K562 (cell line): Measurements from ENCODE around the gene GRIK2. TPM values are rescaled to one million over a fixed set of nuclear protein-coding genes. Genes with fewer than 3 reads are reported as not detected.

Experiments used
- ATAC-seq: fragments of 200-7000 bp; cut with Tn5 transposase; 3 replicates; pipeline ENCODE4 v1.9.1; 2020; ENCODE audit warnings: moderate library complexity
- BruUV-seq: library from RNA; stranded (reverse); fragments of 400-500 nt; replicated peaks from 2 replicates; lab custom pipeline; 2021; lab: Mats Ljungman, UMichigan
- CTCF ChIA-PET: fragments of 300-600 bp; formaldehyde crosslinking; extraction: SDS; loops from one replicate; lab custom pipeline; 2021; ENCODE audit warnings: low intra/inter-chr PET ratio; lab: Yijun Ruan, JAX
- POLR2A ChIA-PET: fragments of 300-600, 350-650 bp; sonication (Branson Sonifier 250); formaldehyde crosslinking; extraction: SDS; loops from one replicate; lab custom pipeline; 2021; ENCODE audit warnings: antibody characterized with exemption, inconsistent platforms; lab: Yijun Ruan, JAX
- DNase-seq, 4 experiments: peaks; one replicate each; pipeline versions ENCODE4 v3.0.0 to v3.0.0-alpha.2; 2011 to 2018; ENCODE audit warnings: low spot score in 3 of 4, mixed read lengths in 3 of 4; ENCODE audit errors: extremely low read depth in 1 of 4
- FAIRE-seq: peaks from 2 replicates; lab custom pipeline; 2011; peaks lifted over from hg19 to GRCh38; lab: Jason Lieb, UNC
- H2AFZ ChIP-seq: 2 replicates; pipeline ENCODE4 v1.6.0; 2011; ENCODE audit warnings: low read depth, low read length, control low read depth, inconsistent platforms
- H3K27ac ChIP-seq: fragments of 200-600 bp; 3 replicates; pipeline ENCODE4 v1.8.0; 2011; ENCODE audit warnings: low read depth, mild to moderate bottlenecking, control low read depth, inconsistent platforms, low read length, moderate library complexity, mixed read lengths; ENCODE audit errors: extremely low read depth
- H3K27me3 ChIP-seq, 2 experiments: fragments of 300-600 bp in 1 of 2; 2 replicates in 1 of 2; 3 replicates in 1 of 2; pipeline versions ENCODE4 v1.6.0 to v1.8.0; 2011; ENCODE audit warnings: inconsistent platforms in 2 of 2, low read length in 2 of 2, mild to moderate bottlenecking in 1 of 2, mixed read lengths in 1 of 2, moderate library complexity in 1 of 2; ENCODE audit not compliant: control insufficient read depth in 2 of 2, insufficient read depth in 2 of 2
- H3K36me3 ChIP-seq: fragments of 300-600 bp; 3 replicates; pipeline ENCODE4 v1.8.0; 2011; ENCODE audit warnings: mild to moderate bottlenecking, low read length, inconsistent platforms; ENCODE audit not compliant: control insufficient read depth, insufficient read depth
- H3K4me1 ChIP-seq, 2 experiments: fragments of 200-600 bp in 1 of 2; replicated peaks in 1 of 2; 2 replicates in 1 of 2; 3 replicates in 1 of 2; pipeline versions ENCODE4 v1.5.1 to v1.8.0; 2011; ENCODE audit warnings: inconsistent platforms in 2 of 2, low read length in 2 of 2, mild to moderate bottlenecking in 1 of 2, mixed read lengths in 1 of 2, moderate library complexity in 1 of 2; ENCODE audit not compliant: control insufficient read depth in 2 of 2, insufficient read depth in 2 of 2
- H3K4me2 ChIP-seq: 2 replicates; pipeline ENCODE4 v1.6.1; 2011; ENCODE audit warnings: low read length, control low read depth, inconsistent platforms, mixed read lengths; ENCODE audit not compliant: insufficient read depth
- H3K4me3 ChIP-seq: fragments of 200-600 bp; sonication (generic), shearing (Covaris generic); 2 replicates; pipeline ENCODE4 v1.5.1; 2016; ENCODE audit warnings: control low read depth, inconsistent platforms
- H3K79me2 ChIP-seq: fragments of 200-600 bp; 3 replicates; pipeline ENCODE4 v1.8.0; 2011; ENCODE audit warnings: low read length, inconsistent platforms; ENCODE audit not compliant: control insufficient read depth, insufficient read depth
- H3K9ac ChIP-seq, 2 experiments: 2 replicates each; pipeline versions ENCODE4 v1.6.0 to v1.6.1; 2011; ENCODE audit warnings: low read depth in 2 of 2, low read length in 2 of 2, control low read depth in 1 of 2, inconsistent platforms in 1 of 2, mild to moderate bottlenecking in 1 of 2, mixed read lengths in 1 of 2; ENCODE audit not compliant: insufficient read depth in 1 of 2
- H3K9me1 ChIP-seq: one replicate; pipeline ENCODE4 v1.6.0; 2011; ENCODE audit warnings: inconsistent platforms, mild to moderate bottlenecking, low read length, moderate library complexity; ENCODE audit not compliant: control insufficient read depth, insufficient read depth
- H3K9me3 ChIP-seq: replicated peaks from 2 replicates; pipeline ENCODE4 v1.5.1; 2011; ENCODE audit warnings: low read depth, low read length, inconsistent platforms; ENCODE audit not compliant: control insufficient read depth, insufficient read depth
- H4K20me1 ChIP-seq: replicated peaks from 2 replicates; pipeline ENCODE4 v1.6.1; 2011; ENCODE audit warnings: low read length, inconsistent platforms, mixed read lengths; ENCODE audit not compliant: control insufficient read depth, insufficient read depth
- BACH1 ChIP-seq: fragments of 200-800 bp; sonication (Bioruptor generic); IDR thresholded peaks from 2 replicates; pipeline ENCODE4 v1.6.1; 2016; ENCODE audit warnings: missing genetic modification characterization, missing compliant biosample characterization
- POLR2H ChIP-seq: IDR thresholded peaks from 2 replicates; pipeline ENCODE4 v1.6.1; 2016; ENCODE audit warnings: missing genetic modification characterization, low read depth, mild to moderate bottlenecking, control low read depth, missing compliant biosample characterization, moderate library complexity
- SMARCB1 ChIP-seq: IDR thresholded peaks from 2 replicates; pipeline ENCODE4 v1.6.1; 2011; ENCODE audit warnings: improper control_type of control experiment, low read depth; ENCODE audit not compliant: insufficient read length
- ZNF695 ChIP-seq: fragments of 450-650 bp; formaldehyde crosslinking; IDR thresholded peaks from 2 replicates; pipeline ENCODE4 v1.4.0; 2020; ENCODE audit warnings: mild to moderate bottlenecking, moderate library complexity
- WGBS: fragments of 100-300 bp; shearing (Covaris generic); methylation state at CpG from one replicate; pipeline ENCODE4 v1.1.6; 2016; ENCODE audit warnings: low coverage, mixed read lengths; ENCODE audit not compliant: insufficient coverage; ENCODE audit errors: missing lambda C conversion rate; 5-methylcytosine and 5-hydroxymethylcytosine counted together
- in situ Hi-C: fragments of 300-500 bp; cut with MboI; formaldehyde crosslinking; loops from 4 replicates; pipeline ENCODE4 v1.15.0; 2018; ENCODE audit warnings: inconsistent platforms, mixed read lengths
- intact Hi-C: fragments of 100-400 bp; cut with micrococcal nuclease; formaldehyde crosslinking; loops from 2 replicates; pipeline ENCODE4 v1.14.2; 2022
- polyA plus RNA-seq, 8 experiments: library from polyadenylated mRNA; depleted of rRNA in 4 of 8; stranded (reverse) in 5 of 8; unstranded in 3 of 8; fragments of >200 nt; fragmentation: Nextera tagmentation in 2 of 8; fragmentation: Illumina TruSeq in 1 of 8; extraction: Ambion mirVana in 2 of 8; extraction: Trizol in 1 of 8; gene quantifications; 2 replicates each; pipeline versions ENCODE4 v1.2.1 to v1.2.3, GENCODE V29; 2011 to 2014; ENCODE audit warnings: inconsistent platforms in 1 of 8, missing spikeins in 1 of 8
- total RNA-seq, 7 experiments: library from RNA; depleted of rRNA in 6 of 7; stranded (reverse); fragments of >200 nt in 6 of 7; fragmentation: Illumina TruSeq in 2 of 7; extraction: Trizol in 2 of 7; gene quantifications; 2 replicates each; pipeline versions ENCODE4 v1.2.1 to v1.2.3, GENCODE V29; 2011 to 2021; ENCODE audit warnings: low replicate concordance in 1 of 7
- TF ChIP-seq, protein P1 (sequence below): fragments of 450-650 bp; formaldehyde crosslinking; IDR thresholded peaks from 2 replicates; pipeline ENCODE4 v1.4.0; 2020; ENCODE audit warnings: mild to moderate bottlenecking
- TF ChIP-seq, protein P2 (sequence below): fragments of 250-450 bp; sonication (Bioruptor Pico); IDR thresholded peaks from 2 replicates; pipeline ENCODE4 v1.8.0; 2022; ENCODE audit warnings: inconsistent platforms

The GRIK2 gene
- total and polyA plus RNA-seq, 9 of the 15 experiments (the other 6 are each of a cell fraction or from before 2014, with no cell fraction given), result not detected

DNA sequence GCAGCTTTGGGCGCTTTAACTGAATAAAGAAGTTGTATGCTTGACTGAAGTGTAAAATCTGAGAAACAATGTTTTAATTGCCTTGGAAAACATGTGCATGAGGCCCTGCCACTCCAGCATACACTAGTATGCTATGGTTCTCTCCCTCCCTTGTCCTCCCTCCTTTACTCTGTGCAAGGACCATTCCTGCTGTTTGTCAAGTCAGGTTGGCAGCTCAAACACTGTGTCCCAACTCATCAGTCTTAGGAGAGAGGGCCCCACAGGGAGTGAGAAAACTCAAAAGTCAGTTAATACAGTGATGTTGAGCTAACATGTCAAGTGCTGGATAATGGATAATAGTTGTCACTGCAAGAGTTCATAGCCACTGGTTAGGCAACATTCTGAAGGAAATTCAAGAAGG, 543.6 kb downstream of the GRIK2 start:
- no peak overlapping the region for H3K4me2 ChIP-seq
- DNase-seq (no peak), ATAC-seq (no peak), FAIRE-seq (no peak)
- intact Hi-C loops (no loop called here), in situ Hi-C loops (no loop called here)
- H3K27me3 ChIP-seq, result no peaks in the 10 kb centered on the region
- no peak overlapping the region for H3K27ac ChIP-seq
- TF ChIP-seq, protein P1, sequence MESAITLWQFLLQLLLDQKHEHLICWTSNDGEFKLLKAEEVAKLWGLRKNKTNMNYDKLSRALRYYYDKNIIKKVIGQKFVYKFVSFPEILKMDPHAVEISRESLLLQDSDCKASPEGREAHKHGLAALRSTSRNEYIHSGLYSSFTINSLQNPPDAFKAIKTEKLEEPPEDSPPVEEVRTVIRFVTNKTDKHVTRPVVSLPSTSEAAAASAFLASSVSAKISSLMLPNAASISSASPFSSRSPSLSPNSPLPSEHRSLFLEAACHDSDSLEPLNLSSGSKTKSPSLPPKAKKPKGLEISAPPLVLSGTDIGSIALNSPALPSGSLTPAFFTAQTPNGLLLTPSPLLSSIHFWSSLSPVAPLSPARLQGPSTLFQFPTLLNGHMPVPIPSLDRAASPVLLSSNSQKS (CRISPR knock-in tag), result no peak
- TF ChIP-seq BACH1, result no peak
- no peak overlapping the region for H3K4me3 ChIP-seq
- ChIA-PET POLR2A (no interaction called here), CTCF (interaction anchor here (0.6 kb wide), 1 partner anchor 51 kb away, joined by 4 read pairs; no protein-coding TSS in a partner anchor)
- no peaks in the 10 kb centered on the region for H3K4me1 ChIP-seq
- no peaks in the 10 kb centered on the region; the same call in 1 of the 2 replicates for H3K9me3 ChIP-seq
- no peak overlapping the region for H2AFZ ChIP-seq
- no peaks in the 10 kb centered on the region for H3K36me3 ChIP-seq
- no peak overlapping the region for H3K9ac ChIP-seq
- H3K9me1 ChIP-seq, result no peaks in the 10 kb centered on the region
- BruUV-seq, result no TSS peak
- WGBS, result 0% methylated on average over 1 of the region's 1 CpG
- H3K79me2 ChIP-seq, result no peaks in the 10 kb centered on the region
- no peaks in the 10 kb centered on the region for H4K20me1 ChIP-seq

DNA sequence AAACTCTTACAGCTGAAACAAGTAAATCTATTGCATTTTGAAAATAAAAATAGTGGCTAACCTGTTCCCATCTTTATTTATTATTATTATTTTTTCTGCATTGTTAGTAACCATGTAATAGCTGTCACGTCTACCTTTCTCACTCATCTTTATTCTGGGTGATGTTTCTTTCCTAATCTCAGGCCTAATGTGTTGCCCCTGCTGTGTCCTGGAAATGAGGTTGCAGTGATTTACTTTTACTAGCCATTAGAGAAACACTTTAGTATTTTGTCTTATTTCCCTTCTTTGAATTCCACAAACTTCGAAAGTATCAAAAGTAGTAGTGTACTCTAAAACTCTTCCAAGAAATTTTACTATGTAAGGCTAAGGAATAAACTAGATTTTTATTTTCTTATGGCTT, 546.9 kb downstream of the GRIK2 start:
- Histone ChIP-seq H3K9me3 (no peaks in the 10 kb centered on the region; the same call in 1 of the 2 replicates), H3K27ac (no peak overlapping the region), H3K36me3 (no peaks in the 10 kb centered on the region), H3K4me2 (no peak overlapping the region), H3K27me3 (no peaks in the 10 kb centered on the region), H3K79me2 (no peaks in the 10 kb centered on the region), H3K4me3 (no peak overlapping the region), H3K9ac (no peak overlapping the region), H2AFZ (no peak overlapping the region), H3K4me1 (no peaks in the 10 kb centered on the region), H3K9me1 (no peaks in the 10 kb centered on the region), H4K20me1 (no peaks in the 10 kb centered on the region)
- TF ChIP-seq SMARCB1 (no peak), ZNF695 (CRISPR knock-in tag) (no peak), POLR2H (tag) (no peak)
- TF ChIP-seq, protein P2, sequence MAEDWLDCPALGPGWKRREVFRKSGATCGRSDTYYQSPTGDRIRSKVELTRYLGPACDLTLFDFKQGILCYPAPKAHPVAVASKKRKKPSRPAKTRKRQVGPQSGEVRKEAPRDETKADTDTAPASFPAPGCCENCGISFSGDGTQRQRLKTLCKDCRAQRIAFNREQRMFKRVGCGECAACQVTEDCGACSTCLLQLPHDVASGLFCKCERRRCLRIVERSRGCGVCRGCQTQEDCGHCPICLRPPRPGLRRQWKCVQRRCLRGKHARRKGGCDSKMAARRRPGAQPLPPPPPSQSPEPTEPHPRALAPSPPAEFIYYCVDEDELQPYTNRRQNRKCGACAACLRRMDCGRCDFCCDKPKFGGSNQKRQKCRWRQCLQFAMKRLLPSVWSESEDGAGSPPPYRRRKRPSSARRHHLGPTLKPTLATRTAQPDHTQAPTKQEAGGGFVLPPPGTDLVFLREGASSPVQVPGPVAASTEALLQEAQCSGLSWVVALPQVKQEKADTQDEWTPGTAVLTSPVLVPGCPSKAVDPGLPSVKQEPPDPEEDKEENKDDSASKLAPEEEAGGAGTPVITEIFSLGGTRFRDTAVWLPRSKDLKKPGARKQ (CRISPR knock-in tag), result no peak
- in situ Hi-C loops (no loop called here), intact Hi-C loops (no loop called here)
- DNase-seq, result no peak
- no peak for FAIRE-seq
- ChIA-PET POLR2A (no interaction called here), CTCF (no interaction called here)
- 5% methylated on average over 2 of the region's 2 CpGs for WGBS
- no TSS peak for BruUV-seq
- no peak for ATAC-seq
